ENCODE data around the gene MAP1LC3B2. TPM values are rescaled to one million over a fixed set of nuclear protein-coding genes. Genes with fewer than 3 reads are reported as not detected.

The MAP1LC3B2 gene
- total RNA-seq, 1 donor from 2014 or later = 0.86 TPM

DNA sequence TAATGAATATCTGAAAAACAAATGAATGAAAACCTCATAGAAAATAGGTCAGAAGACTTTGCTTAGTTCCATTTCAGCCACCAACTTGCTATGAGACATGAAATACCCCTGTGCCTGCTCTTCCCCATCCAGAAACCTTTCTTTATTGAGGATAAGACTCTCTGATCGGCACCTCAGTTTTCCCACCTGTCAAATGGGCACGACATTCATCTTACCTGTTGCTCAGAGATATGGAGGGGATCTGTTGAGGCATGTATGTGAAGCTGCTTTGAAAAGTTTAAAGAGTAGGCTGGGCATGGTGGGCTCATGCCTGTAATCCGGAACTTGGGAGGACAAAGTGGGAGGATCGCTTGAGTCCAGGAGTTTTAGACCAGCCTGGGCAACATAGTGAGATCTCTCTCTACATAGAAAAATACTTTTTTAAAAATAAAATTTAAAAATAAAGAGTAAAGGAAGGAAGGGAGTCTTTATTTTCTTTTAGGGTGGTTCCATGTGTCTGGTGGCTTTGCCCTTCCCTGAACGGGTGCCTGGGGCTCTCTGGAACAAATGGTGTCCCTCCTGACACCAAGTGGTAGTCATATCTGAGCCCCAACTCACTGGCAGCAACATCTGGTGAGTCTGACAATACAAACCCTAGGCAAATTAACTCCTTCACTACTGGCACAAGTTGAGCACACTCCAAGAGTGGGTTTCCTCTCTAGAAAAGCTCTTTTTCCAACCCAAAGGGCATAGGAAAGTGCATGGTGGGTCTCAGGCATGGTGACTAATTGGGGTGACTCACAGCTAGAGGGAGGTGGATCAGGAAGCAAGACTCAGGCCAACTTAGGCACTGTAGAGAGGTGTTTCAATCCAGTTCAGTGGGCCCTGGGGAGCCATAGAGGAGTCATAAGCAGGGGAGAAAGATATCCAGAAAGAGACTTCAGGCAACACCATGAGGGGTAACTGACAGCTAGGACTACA lies 42.1 kb downstream of the MAP1LC3B2 start:
- no peaks in the 10 kb centered on the region for H3K36me3 Mint-ChIP-seq (ENCODE audit: insufficient read depth)
- peaks cover 24% of the 10 kb centered on the region for H3K4me1 Mint-ChIP-seq (ENCODE audit: low read depth)
- TF ChIP-seq, protein P1, sequence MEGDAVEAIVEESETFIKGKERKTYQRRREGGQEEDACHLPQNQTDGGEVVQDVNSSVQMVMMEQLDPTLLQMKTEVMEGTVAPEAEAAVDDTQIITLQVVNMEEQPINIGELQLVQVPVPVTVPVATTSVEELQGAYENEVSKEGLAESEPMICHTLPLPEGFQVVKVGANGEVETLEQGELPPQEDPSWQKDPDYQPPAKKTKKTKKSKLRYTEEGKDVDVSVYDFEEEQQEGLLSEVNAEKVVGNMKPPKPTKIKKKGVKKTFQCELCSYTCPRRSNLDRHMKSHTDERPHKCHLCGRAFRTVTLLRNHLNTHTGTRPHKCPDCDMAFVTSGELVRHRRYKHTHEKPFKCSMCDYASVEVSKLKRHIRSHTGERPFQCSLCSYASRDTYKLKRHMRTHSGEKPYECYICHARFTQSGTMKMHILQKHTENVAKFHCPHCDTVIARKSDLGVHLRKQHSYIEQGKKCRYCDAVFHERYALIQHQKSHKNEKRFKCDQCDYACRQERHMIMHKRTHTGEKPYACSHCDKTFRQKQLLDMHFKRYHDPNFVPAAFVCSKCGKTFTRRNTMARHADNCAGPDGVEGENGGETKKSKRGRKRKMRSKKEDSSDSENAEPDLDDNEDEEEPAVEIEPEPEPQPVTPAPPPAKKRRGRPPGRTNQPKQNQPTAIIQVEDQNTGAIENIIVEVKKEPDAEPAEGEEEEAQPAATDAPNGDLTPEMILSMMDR (IDR thresholded peaks at IDR 0.05; ENCODE audit: unreplicated experiment) = no peak
- no peak overlapping the region for H3K4me3 Mint-ChIP-seq (ENCODE audit: low read depth)
- H3K27me3 Mint-ChIP-seq = peaks cover 13% of the 10 kb centered on the region
- H3K27ac Mint-ChIP-seq = no peak overlapping the region
- no peak for DNase-seq (ENCODE audit: low spot score, unreplicated experiment)
- peaks cover 2% of the 10 kb centered on the region for H3K9me3 Mint-ChIP-seq (ENCODE audit: low read depth)

DNA sequence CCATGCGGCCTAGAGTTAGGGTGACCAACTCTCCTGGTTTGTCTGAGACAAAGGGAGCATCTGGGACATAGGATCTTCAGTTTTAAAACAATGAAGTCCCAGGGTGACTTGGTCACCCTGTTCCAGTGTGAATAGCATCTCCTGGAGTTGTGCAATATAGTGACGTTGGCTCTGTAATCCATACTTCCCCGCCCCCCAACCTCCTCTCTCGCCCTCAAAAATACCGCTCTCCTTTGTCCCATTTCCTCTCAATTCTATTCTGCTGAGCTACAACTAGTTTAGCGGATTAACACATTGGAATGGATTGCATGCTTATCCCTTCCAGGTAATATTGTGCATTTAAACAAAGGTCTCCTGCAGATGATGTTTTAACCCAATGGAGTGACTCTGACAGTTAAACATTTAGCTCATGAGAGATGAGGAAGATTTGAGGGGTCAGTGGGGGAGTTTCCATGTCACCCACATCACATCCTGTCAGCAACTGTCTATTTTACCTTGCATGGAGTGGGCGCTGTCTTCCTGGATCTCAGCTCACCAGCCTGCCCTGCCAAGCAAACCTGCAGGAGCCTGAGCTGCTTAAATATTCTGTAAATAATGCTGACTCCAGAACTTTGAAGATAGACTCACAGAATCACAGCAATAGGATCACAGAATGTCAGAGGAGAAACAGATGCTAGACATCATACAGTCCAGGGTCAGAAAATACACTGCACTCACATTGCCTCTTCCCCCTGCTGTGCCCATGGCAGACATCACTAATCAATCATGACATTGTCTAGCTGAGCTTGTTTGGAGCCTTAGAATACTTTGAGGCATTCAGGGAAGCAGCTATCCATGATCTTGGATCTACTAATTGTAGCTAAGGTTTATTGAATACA lies 43.0 kb downstream of the MAP1LC3B2 start:
- H3K27ac Mint-ChIP-seq = no peak overlapping the region
- peaks cover 6% of the 10 kb centered on the region for H3K9me3 Mint-ChIP-seq (ENCODE audit: low read depth)
- peaks cover 27% of the 10 kb centered on the region for H3K4me1 Mint-ChIP-seq (ENCODE audit: low read depth)
- TF ChIP-seq, protein P1 (IDR thresholded peaks at IDR 0.05; ENCODE audit: unreplicated experiment) = no peak
- no peaks in the 10 kb centered on the region for H3K36me3 Mint-ChIP-seq (ENCODE audit: insufficient read depth)
- H3K4me3 Mint-ChIP-seq (ENCODE audit: low read depth) = no peak overlapping the region
- DNase-seq (ENCODE audit: low spot score, unreplicated experiment) = no peak
- peaks cover 16% of the 10 kb centered on the region for H3K27me3 Mint-ChIP-seq

DNA sequence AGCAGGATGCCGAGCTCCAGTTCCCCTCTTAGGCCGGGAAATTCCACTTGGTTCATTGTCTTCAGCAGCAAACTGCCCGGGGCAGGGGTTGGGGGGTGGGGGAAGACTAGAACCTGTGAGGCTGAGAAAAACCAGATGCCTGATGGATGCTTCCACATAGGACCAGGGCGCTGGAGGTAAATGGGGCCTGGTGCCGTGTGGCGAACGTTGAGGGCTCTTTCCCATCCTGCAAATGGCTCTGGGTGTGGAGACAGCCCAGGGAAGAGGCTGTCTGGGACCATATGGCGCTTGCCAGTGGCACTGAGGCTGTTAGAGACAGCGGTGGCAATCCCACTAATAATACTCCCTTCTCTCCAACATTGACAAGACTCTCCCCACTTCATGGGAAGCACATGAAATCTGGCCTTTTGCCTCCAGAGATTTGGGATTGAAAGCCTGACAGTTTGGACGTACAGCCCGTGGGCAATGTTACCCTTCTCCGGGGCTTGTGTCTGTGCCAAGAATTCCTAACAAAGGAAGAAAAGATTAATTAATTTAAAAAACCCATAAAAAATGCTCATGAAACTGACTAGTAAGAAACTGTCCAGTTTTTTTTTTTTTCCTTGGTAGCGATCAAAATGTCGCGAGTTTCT lies 44.5 kb downstream of the MAP1LC3B2 start:
- Mint-ChIP-seq H3K4me1 (ENCODE audit: low read depth) (peaks cover 18% of the 10 kb centered on the region), H3K27me3 (peaks cover 16% of the 10 kb centered on the region), H3K36me3 (ENCODE audit: insufficient read depth) (no peaks in the 10 kb centered on the region), H3K4me3 (ENCODE audit: low read depth) (no peak overlapping the region), H3K27ac (no peak overlapping the region), H3K9me3 (ENCODE audit: low read depth) (peaks cover 6% of the 10 kb centered on the region)
- TF ChIP-seq, protein P1 (IDR thresholded peaks at IDR 0.05; ENCODE audit: unreplicated experiment) = no peak
- DNase-seq (ENCODE audit: low spot score, unreplicated experiment) = no peak

DNA sequence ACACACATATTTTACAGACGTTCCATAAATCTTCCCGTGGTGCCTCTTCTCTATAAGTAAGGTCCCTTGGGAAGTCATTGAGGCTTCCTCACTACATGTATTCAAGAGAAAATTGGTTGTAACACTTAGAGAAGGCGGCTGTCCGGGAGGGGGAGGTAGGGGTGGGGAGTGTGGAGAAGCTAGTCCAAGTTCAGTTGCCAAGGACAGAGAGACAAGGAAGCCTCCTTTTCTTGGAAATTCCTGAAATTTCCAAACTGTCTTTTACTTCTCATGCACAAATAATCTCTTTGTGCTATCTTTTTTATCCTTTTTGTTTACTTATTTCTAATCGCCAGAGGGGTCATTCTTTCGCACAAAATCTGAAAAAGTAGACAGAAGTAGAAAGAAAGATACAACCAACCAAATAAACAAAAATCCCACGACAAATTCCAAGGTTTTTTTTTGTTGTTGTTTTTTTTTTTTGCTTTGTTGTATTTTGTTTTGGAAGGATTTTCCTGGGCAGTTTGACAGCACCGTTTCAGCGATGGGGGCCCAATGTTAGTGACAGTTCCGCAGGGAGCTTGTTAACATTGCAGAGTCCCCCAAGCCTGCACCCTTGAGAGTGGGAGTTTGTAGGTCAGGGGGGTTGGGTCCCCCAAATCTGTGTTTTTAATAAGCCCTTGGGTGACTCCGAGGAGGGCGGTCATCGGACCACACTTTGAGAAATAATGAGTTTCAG lies 45.2 kb downstream of the MAP1LC3B2 start:
- Mint-ChIP-seq H3K27ac (no peak overlapping the region), H3K27me3 (peaks cover 16% of the 10 kb centered on the region), H3K4me1 (ENCODE audit: low read depth) (peaks cover 11% of the 10 kb centered on the region), H3K4me3 (ENCODE audit: low read depth) (no peak overlapping the region), H3K36me3 (ENCODE audit: insufficient read depth) (no peaks in the 10 kb centered on the region), H3K9me3 (ENCODE audit: low read depth) (peaks cover 6% of the 10 kb centered on the region)
- DNase-seq (ENCODE audit: low spot score, unreplicated experiment) = no peak
- TF ChIP-seq, protein P1 (IDR thresholded peaks at IDR 0.05; ENCODE audit: unreplicated experiment) = no peak

Measured in progenitor cell of endocrine pancreas (in vitro differentiated cells).